SK-N-SH (cell line): ENCODE data around the gene C20orf144. TPM values are rescaled to one million over a fixed set of nuclear protein-coding genes. Genes with fewer than 3 reads are reported as not detected.

Experiments used
- CTCF ChIA-PET: fragments of 300-600, 350-600 bp; formaldehyde crosslinking; extraction: SDS; loops from one replicate; lab custom pipeline; 2021; lab: Yijun Ruan, JAX
- POLR2A ChIA-PET: fragments of 350-600 bp; sonication (Branson Sonifier 250); formaldehyde crosslinking; extraction: SDS; loops from one replicate; lab custom pipeline; 2020; ENCODE audit warnings: antibody characterized with exemption, inconsistent platforms; lab: Yijun Ruan, JAX
- DNase-seq: peaks from one replicate; pipeline ENCODE4 v3.0.0; 2012
- H2AFZ ChIP-seq: fragments of 200-600 bp; sonication (generic); 2 replicates; pipeline ENCODE4 v1.8.1; 2016; ENCODE audit warnings: antibody characterized with exemption, mild to moderate bottlenecking, low read depth
- H3F3A ChIP-seq: fragments of 200-600 bp; sonication (generic); replicated peaks from 2 replicates; pipeline ENCODE3; 2016; ENCODE audit warnings: antibody characterized with exemption, mild to moderate bottlenecking; ENCODE audit not compliant: insufficient read depth
- H3K27ac ChIP-seq, 2 experiments: fragments of 200-500 bp in 1 of 2; fragments of 200-600 bp in 1 of 2; sonication (Bioruptor generic) in 1 of 2; sonication (generic), shearing (Covaris generic) in 1 of 2; 2 replicates each; pipeline versions ENCODE4 v1.5.1 to v1.6.1; 2014 to 2016; ENCODE audit warnings: low read depth in 2 of 2, inconsistent platforms in 1 of 2, low read length in 1 of 2, mild to moderate bottlenecking in 1 of 2, mixed read lengths in 1 of 2
- H3K27me3 ChIP-seq: fragments of 200-600 bp; sonication (generic), shearing (Covaris generic); 2 replicates; pipeline ENCODE4 v1.6.1; 2016; ENCODE audit warnings: mixed run types; ENCODE audit not compliant: insufficient read depth
- H3K36me3 ChIP-seq, 2 experiments: fragments of 200-500 bp in 1 of 2; fragments of 200-600 bp in 1 of 2; sonication (Bioruptor generic) in 1 of 2; sonication (generic) in 1 of 2; replicated peaks in 1 of 2; 2 replicates each; pipeline versions ENCODE3 to v1.5.1; 2014 to 2016; ENCODE audit warnings: low read length in 1 of 2, mild to moderate bottlenecking in 1 of 2; ENCODE audit not compliant: insufficient read depth in 2 of 2, control insufficient read depth in 1 of 2
- H3K4me1 ChIP-seq, 2 experiments: fragments of 200-500 bp in 1 of 2; fragments of 200-600 bp in 1 of 2; sonication (Bioruptor generic) in 1 of 2; sonication (generic), shearing (Covaris generic) in 1 of 2; 2 replicates each; pipeline versions ENCODE4 v1.5.1 to v1.6.1; 2014 to 2016; ENCODE audit warnings: low read depth in 1 of 2, low read length in 1 of 2, mixed run types in 1 of 2; ENCODE audit not compliant: insufficient read depth in 2 of 2, control insufficient read depth in 1 of 2
- H3K4me2 ChIP-seq: fragments of 200-600 bp; sonication (generic), shearing (Covaris generic); 2 replicates; pipeline ENCODE4 v1.6.1; 2017; ENCODE audit warnings: mixed run types
- H3K4me3 ChIP-seq, 2 experiments: fragments of 200-500 bp in 1 of 2; fragments of 200-600 bp in 1 of 2; sonication (Bioruptor generic) in 1 of 2; sonication (generic), shearing (Covaris generic) in 1 of 2; 2 replicates each; pipeline versions ENCODE4 v1.5.1 to v1.8.1; 2014 to 2016; ENCODE audit warnings: low read depth in 2 of 2, inconsistent platforms in 1 of 2, low read length in 1 of 2, mild to moderate bottlenecking in 1 of 2, mixed read lengths in 1 of 2, moderate library complexity in 1 of 2
- H3K79me2 ChIP-seq: fragments of 200-600 bp; sonication (generic); 2 replicates; pipeline ENCODE4 v1.8.1; 2017; ENCODE audit warnings: mild to moderate bottlenecking; ENCODE audit not compliant: insufficient read depth
- H3K9ac ChIP-seq: fragments of 200-600 bp; sonication (generic); 2 replicates; pipeline ENCODE4 v1.6.1; 2017; ENCODE audit warnings: mixed run types
- H3K9me2 ChIP-seq: fragments of 200-600 bp; sonication (generic); 2 replicates; pipeline ENCODE4 v1.6.1; 2017; ENCODE audit warnings: mixed run types
- H3K9me3 ChIP-seq: fragments of 200-600 bp; sonication (generic); 2 replicates; pipeline ENCODE4 v1.6.1; 2017; ENCODE audit warnings: mixed run types, mild to moderate bottlenecking, moderate library complexity
- H4K20me1 ChIP-seq: fragments of 200-600 bp; sonication (generic); 2 replicates; pipeline ENCODE4 v1.6.1; 2017; ENCODE audit warnings: mild to moderate bottlenecking, mixed run types; ENCODE audit not compliant: insufficient read depth
- ELF1 ChIP-seq: IDR thresholded peaks from 2 replicates; pipeline ENCODE4 v1.4.0; 2012
- EZH2phosphoT487 ChIP-seq: fragments of 200-600 bp; sonication (generic); IDR thresholded peaks from 2 replicates; pipeline ENCODE4 v1.6.1; 2017; ENCODE audit warnings: low read depth, mixed run types, mild to moderate bottlenecking, antibody characterized with exemption, moderate library complexity, borderline replicate concordance
- FOSL2 ChIP-seq: IDR thresholded peaks from 2 replicates; pipeline ENCODE4 v1.4.0; 2012; ENCODE audit warnings: low read depth, mild to moderate bottlenecking, moderate library complexity, borderline replicate concordance
- FOXJ3 ChIP-seq: sonication (generic); formaldehyde crosslinking; IDR thresholded peaks from 2 replicates; pipeline ENCODE4 v1.5.1; 2020; ENCODE audit warnings: mild to moderate bottlenecking, missing genetic modification reagents
- FOXM1 ChIP-seq: IDR thresholded peaks from 2 replicates; pipeline ENCODE4 v1.4.0; 2012; ENCODE audit warnings: low read depth, mild to moderate bottlenecking
- GATA2 ChIP-seq: sonication (generic); formaldehyde crosslinking; IDR thresholded peaks from 2 replicates; pipeline ENCODE4 v1.5.0; 2020; ENCODE audit warnings: mild to moderate bottlenecking, missing genetic modification reagents
- IRF3 ChIP-seq: fragments of 150-350 bp; IDR thresholded peaks from 2 replicates; pipeline ENCODE4 v1.6.1; 2016; ENCODE audit warnings: mild to moderate bottlenecking, low read depth, low read length
- JUND ChIP-seq: IDR thresholded peaks from 2 replicates; pipeline ENCODE4 v1.4.0; 2012
- MXI1 ChIP-seq: IDR thresholded peaks from 2 replicates; pipeline ENCODE4 v1.6.1; 2012; ENCODE audit warnings: mild to moderate bottlenecking, low read depth, low read length, improper control_type of control experiment
- RCOR1 ChIP-seq: fragments of 150-350 bp; IDR thresholded peaks from 2 replicates; pipeline ENCODE4 v1.6.1; 2017; ENCODE audit warnings: antibody characterized with exemption, low read length
- RFX5 ChIP-seq: IDR thresholded peaks from 2 replicates; pipeline ENCODE4 v1.6.1; 2012; ENCODE audit warnings: mild to moderate bottlenecking, improper control_type of control experiment, low read length
- RXRA ChIP-seq: IDR thresholded peaks from 2 replicates; pipeline ENCODE4 v1.4.0; 2012; ENCODE audit warnings: low read depth, mild to moderate bottlenecking, borderline replicate concordance
- TCF12 ChIP-seq: IDR thresholded peaks from 2 replicates; pipeline ENCODE4 v1.4.0; 2012
- TEAD4 ChIP-seq: IDR thresholded peaks from 2 replicates; pipeline ENCODE4 v1.4.0; 2012; ENCODE audit warnings: mild to moderate bottlenecking, borderline replicate concordance; ENCODE audit not compliant: insufficient read depth
- WGBS: methylation state at CpG from one replicate; pipeline ENCODE4 v1.1.6; 2017; ENCODE audit warnings: low lambda C conversion rate; 5-methylcytosine and 5-hydroxymethylcytosine counted together
- polyA plus RNA-seq, 3 experiments: library from polyadenylated mRNA; depleted of rRNA; stranded (reverse); fragments of >200 nt; gene quantifications; 2 replicates each; pipeline ENCODE4 v1.2.3, GENCODE V29; 2012
- TF ChIP-seq, protein P1 (sequence below): IDR thresholded peaks from 2 replicates; pipeline ENCODE4; 2012
- TF ChIP-seq, protein P2 (sequence below): IDR thresholded peaks from 2 replicates; pipeline ENCODE4 v1.6.1; 2012; ENCODE audit warnings: mild to moderate bottlenecking, low read depth, low read length, moderate library complexity

Gene C20orf144
- polyA plus RNA-seq, 1 of the 3 experiments (the other 2 are of a cell fraction): 0.12 TPM

- ChIA-PET CTCF (interaction anchor here (1.0 to 1.3 kb wide), 2 partner anchors 10 to 201 kb away, joined by 3 read pairs; no protein-coding TSS in a partner anchor), POLR2A (no interaction called here)
- Histone ChIP-seq H3K27ac (no peak overlapping the region), H3K79me2 (no peaks in the 10 kb centered on the region), H3K9ac (no peak overlapping the region), H3K36me3 (peaks cover 0 to 7% of the 10 kb centered on the region in 2 experiments), H3K27me3 (no peaks in the 10 kb centered on the region), H3K4me2 (no peak overlapping the region), H3K4me3 (no peak overlapping the region), H3K9me3 (no peaks in the 10 kb centered on the region), H4K20me1 (no peaks in the 10 kb centered on the region), H3F3A (no peaks in the 10 kb centered on the region), H3K9me2 (no peaks in the 10 kb centered on the region), H2AFZ (no peak overlapping the region), H3K4me1 (peaks cover 0 to 11% of the 10 kb centered on the region in 2 experiments; a peak in 1 of 4 replicates)
- peak; percentile 31 for DNase-seq
- WGBS: 94% methylated on average over 3 of the region's 8 CpGs
- TF ChIP-seq FOSL2 (no peak), TCF12 (no peak), JUND (no peak), RCOR1 (no peak), TEAD4 (no peak)
Measured at GRCh38 chr20:33658510-33658909, 3.6 kb upstream of the C20orf144 start.

DNA sequence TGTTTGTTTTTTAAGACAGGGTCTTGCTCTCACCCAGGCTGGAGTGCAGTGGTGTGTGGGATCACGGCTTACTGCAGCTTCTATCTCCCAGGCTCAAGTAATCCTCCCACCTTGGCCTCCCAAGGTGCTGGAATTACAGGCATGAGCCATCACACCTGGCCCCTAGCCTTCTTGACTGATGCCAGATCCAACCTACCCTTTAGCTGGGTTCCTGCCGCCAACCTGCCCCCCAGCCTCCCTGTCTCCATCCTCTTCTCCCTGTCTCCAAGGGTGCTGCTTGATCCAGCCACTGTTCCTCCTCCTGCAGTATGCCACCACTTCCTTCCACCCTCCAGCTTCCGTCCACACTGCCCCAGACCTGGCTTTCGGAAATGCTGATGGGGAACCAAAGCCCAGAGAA lies 3.2 kb upstream of the C20orf144 start:
- 94% methylated on average over 4 of the region's 4 CpGs for WGBS
- no peaks in the 10 kb centered on the region for H3K9me2 ChIP-seq
- TF ChIP-seq RFX5 (no peak), ELF1 (no peak)
- TF ChIP-seq, all 33 proteins: peak for 0
- Histone ChIP-seq H3K9ac (no peak overlapping the region), H3K4me3 (no peak overlapping the region), H3K4me2 (no peak overlapping the region), H4K20me1 (no peaks in the 10 kb centered on the region), H3K27ac (no peak overlapping the region), H3K4me1 (peaks cover 0 to 10% of the 10 kb centered on the region in 2 experiments; a peak in 1 of 4 replicates), H3F3A (no peaks in the 10 kb centered on the region), H3K36me3 (peaks cover 0 to 7% of the 10 kb centered on the region in 2 experiments), H3K79me2 (no peaks in the 10 kb centered on the region), H3K27me3 (no peaks in the 10 kb centered on the region), H3K9me3 (no peaks in the 10 kb centered on the region), H2AFZ (no peak overlapping the region)
- no peak for DNase-seq
- CTCF ChIA-PET: interaction anchor here (1.0 to 1.3 kb wide), 2 partner anchors 9 to 201 kb away, joined by 3 read pairs; no protein-coding TSS in a partner anchor
- POLR2A ChIA-PET: no interaction called here

GRCh38 chr20:33659341-33660034 lies 2.6 kb upstream of the C20orf144 start:
- Histone ChIP-seq H3K9me3 (no peaks in the 10 kb centered on the region), H3K36me3 (peaks cover 0 to 7% of the 10 kb centered on the region in 2 experiments), H4K20me1 (no peaks in the 10 kb centered on the region), H3K4me2 (no peak overlapping the region), H3K4me3 (no peak overlapping the region), H3K27ac (no peak overlapping the region), H3K9ac (no peak overlapping the region), H3K27me3 (no peaks in the 10 kb centered on the region), H3F3A (no peaks in the 10 kb centered on the region), H3K4me1 (peaks cover 0 to 15% of the 10 kb centered on the region in 2 experiments; a peak in 1 of 4 replicates), H3K79me2 (no peaks in the 10 kb centered on the region), H2AFZ (no peak overlapping the region), H3K9me2 (no peaks in the 10 kb centered on the region)
- ChIA-PET CTCF (interaction anchor here (1.0 to 1.3 kb wide), 2 partner anchors 9 to 202 kb away, joined by 3 read pairs; no protein-coding TSS in a partner anchor), POLR2A (no interaction called here)
- no peak for DNase-seq
- WGBS: 95% methylated on average over 7 of the region's 32 CpGs
- TF ChIP-seq, protein P1, sequence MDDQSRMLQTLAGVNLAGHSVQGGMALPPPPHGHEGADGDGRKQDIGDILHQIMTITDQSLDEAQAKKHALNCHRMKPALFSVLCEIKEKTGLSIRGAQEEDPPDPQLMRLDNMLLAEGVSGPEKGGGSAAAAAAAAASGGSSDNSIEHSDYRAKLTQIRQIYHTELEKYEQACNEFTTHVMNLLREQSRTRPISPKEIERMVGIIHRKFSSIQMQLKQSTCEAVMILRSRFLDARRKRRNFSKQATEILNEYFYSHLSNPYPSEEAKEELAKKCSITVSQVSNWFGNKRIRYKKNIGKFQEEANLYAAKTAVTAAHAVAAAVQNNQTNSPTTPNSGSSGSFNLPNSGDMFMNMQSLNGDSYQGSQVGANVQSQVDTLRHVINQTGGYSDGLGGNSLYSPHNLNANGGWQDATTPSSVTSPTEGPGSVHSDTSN: no peak
- TF ChIP-seq RCOR1: no peak
- no peak for TF ChIP-seq FOXJ3 (CRISPR knock-in tag)
- no peak for TF ChIP-seq RXRA
- TF ChIP-seq EZH2phosphoT487: no peak
- TF ChIP-seq FOXM1: no peak
- TF ChIP-seq, protein P2, sequence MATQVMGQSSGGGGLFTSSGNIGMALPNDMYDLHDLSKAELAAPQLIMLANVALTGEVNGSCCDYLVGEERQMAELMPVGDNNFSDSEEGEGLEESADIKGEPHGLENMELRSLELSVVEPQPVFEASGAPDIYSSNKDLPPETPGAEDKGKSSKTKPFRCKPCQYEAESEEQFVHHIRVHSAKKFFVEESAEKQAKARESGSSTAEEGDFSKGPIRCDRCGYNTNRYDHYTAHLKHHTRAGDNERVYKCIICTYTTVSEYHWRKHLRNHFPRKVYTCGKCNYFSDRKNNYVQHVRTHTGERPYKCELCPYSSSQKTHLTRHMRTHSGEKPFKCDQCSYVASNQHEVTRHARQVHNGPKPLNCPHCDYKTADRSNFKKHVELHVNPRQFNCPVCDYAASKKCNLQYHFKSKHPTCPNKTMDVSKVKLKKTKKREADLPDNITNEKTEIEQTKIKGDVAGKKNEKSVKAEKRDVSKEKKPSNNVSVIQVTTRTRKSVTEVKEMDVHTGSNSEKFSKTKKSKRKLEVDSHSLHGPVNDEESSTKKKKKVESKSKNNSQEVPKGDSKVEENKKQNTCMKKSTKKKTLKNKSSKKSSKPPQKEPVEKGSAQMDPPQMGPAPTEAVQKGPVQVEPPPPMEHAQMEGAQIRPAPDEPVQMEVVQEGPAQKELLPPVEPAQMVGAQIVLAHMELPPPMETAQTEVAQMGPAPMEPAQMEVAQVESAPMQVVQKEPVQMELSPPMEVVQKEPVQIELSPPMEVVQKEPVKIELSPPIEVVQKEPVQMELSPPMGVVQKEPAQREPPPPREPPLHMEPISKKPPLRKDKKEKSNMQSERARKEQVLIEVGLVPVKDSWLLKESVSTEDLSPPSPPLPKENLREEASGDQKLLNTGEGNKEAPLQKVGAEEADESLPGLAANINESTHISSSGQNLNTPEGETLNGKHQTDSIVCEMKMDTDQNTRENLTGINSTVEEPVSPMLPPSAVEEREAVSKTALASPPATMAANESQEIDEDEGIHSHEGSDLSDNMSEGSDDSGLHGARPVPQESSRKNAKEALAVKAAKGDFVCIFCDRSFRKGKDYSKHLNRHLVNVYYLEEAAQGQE: no peak
- TF ChIP-seq MXI1: no peak
- no peak for TF ChIP-seq GATA2
- no peak for TF ChIP-seq FOSL2
- TF ChIP-seq IRF3: no peak
